ENCODE measurements around the gene HOXC6. TPM values are rescaled to one million over a fixed set of nuclear protein-coding genes. Genes with fewer than 3 reads are reported as not detected.

HOXC6 gene
- total and polyA plus RNA-seq, 2 of the 13 experiments (the other 11 are each of a cell fraction or from before 2014, with no cell fraction given): not detected

DNA sequence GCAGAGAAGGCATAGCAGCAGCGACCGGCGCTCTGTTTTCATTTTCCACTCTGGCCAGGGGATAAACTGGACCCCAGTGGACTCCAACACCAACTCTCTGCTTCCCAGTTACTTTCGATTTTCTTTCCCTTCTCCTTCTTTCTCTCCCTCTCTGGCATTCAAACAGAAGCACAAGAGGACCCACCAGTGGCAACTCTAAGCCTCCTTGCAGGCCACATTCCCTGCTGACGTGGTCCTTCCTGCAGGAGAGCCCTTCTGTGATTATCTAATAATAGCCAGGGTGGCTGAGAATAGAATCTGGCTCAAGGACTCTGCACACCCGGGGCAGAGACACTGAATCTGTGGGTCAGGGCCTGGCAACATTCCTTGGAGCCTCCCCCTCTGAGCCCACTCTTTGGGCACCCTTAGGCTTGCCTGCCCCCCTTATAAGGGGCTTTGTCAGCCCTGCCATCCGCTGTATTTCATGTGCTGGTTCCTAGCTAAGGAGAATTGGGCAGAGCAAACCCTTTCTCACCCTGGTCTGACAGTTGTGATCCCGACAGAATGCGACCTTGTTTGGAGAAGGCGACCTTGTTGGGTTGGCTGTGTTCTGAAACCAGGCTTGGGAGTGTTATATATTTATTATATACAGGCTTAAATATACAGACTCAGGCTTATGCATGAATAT, 8.2 kb upstream of the HOXC6 start:
- no TSS peak for BruUV-seq (replicated peaks)
- Histone ChIP-seq H2AFZ (ENCODE audit: low read length) (no peak overlapping the region), H3K9ac (ENCODE audit: insufficient read depth, low read depth, low read length) (no peak overlapping the region), H3K79me2 (ENCODE audit: insufficient read depth, low read length) (no peaks in the 10 kb centered on the region), H3K4me2 (ENCODE audit: low read depth, low read length) (peak overlapping the region; percentile 48), H3K27me3 (ENCODE audit: control insufficient read depth in 1 of 2, insufficient read depth in 2 of 2, low read length in 2 of 2) (peaks cover 4 to 57% of the 10 kb centered on the region in 2 experiments), H4K20me1 (ENCODE audit: insufficient read depth, low read length) (no peaks in the 10 kb centered on the region), H3K4me3 (replicated peaks in 1 of 3; ENCODE audit: insufficient read depth in 1 of 3, low read depth in 2 of 3, low read length in 3 of 3) (peak overlapping the region in 1 of 3 experiments; percentile 9; a peak in 1 of 6 replicates), H3K36me3 (replicated peaks in 1 of 2; ENCODE audit: control insufficient read depth in 1 of 2, insufficient read depth in 2 of 2, low read length in 2 of 2) (no peaks in the 10 kb centered on the region), H3K27ac (ENCODE audit: extremely low read length, insufficient read depth, low read length) (no peak overlapping the region), H3K4me1 (ENCODE audit: insufficient read depth, low read length) (peaks cover 5% of the 10 kb centered on the region; the same call in 1 of the 2 replicates), H3K9me3 (ENCODE audit: low read length) (no peaks in the 10 kb centered on the region)
- no peak for DNase-seq (ENCODE audit: low spot score)
- no peak for TF ChIP-seq ZNF326 (CRISPR knock-in tag; IDR thresholded peaks at IDR 0.05; ENCODE audit: borderline replicate concordance)
- no peak for TF ChIP-seq TERF1 (CRISPR knock-in tag; IDR thresholded peaks at IDR 0.05)
- TF ChIP-seq TCF7 (IDR thresholded peaks at IDR 0.05; ENCODE audit: low read depth): no peak
- TF ChIP-seq ZNF792 (CRISPR knock-in tag; IDR thresholded peaks at IDR 0.05): no peak
- TF ChIP-seq ZNF431 (CRISPR knock-in tag; IDR thresholded peaks at IDR 0.05; ENCODE audit: borderline replicate concordance, low read depth): no peak
- TF ChIP-seq IRF9 (CRISPR knock-in tag; IDR thresholded peaks at IDR 0.05; ENCODE audit: borderline replicate concordance): no peak
- no peak for TF ChIP-seq ZNF75D (CRISPR knock-in tag; IDR thresholded peaks at IDR 0.05; ENCODE audit: borderline replicate concordance)
- no peak for TF ChIP-seq REPIN1 (CRISPR knock-in tag; IDR thresholded peaks at IDR 0.05; ENCODE audit: borderline replicate concordance, low read depth)
- 20% methylated on average over 6 of the region's 10 CpGs for WGBS (ENCODE audit: low lambda C conversion rate)
- in situ Hi-C loops (cut with HindIII; ENCODE audit: extremely low pct_ligation_motif_present, low pct_unique_long_range_greater_than_20kb): loop anchor here (10.0 kb wide), 1 partner anchor 345 kb away; the partner anchor contains the start of gene GPR84
- CTCF ChIA-PET (ENCODE audit: low intra/inter-chr PET ratio, low total read pairs): no interaction called here
- POLR2A ChIA-PET: no interaction called here
- no peak for FAIRE-seq
- intact Hi-C loops (cut with micrococcal nuclease; ENCODE audit: unreplicated experiment): no loop called here
- ATAC-seq: no peak

Data from HepG2 (cell line).